GM18519 (cell line): ENCODE measurements around the gene COA1.
A peak's percentile ranks its signal among the peaks of the same experiment; 100 is the strongest.

Source experiments
- ATAC-seq: cut with Tn5 transposase; IDR thresholded peaks from one replicate; pipeline ENCODE4 v1.9.1; 2021; ENCODE audit warnings: mild to moderate bottlenecking, moderate library complexity; ENCODE audit not compliant: unreplicated experiment, low FRiP score

The COA1 gene

GRCh38 chr7:43658718-43659548 lies 70.4 kb downstream of the COA1 start:
- ATAC-seq, result peak; percentile 75

- no peak for ATAC-seq
Observed at GRCh38 chr7:43656997-43657396, 72.3 kb downstream of the COA1 start.

GRCh38 chr7:43655584-43655983 lies 73.7 kb downstream of the COA1 start:
- no peak for ATAC-seq

GRCh38 chr7:43653891-43654504 lies 75.3 kb downstream of the COA1 start:
- no peak for ATAC-seq

GRCh38 chr7:43653466-43653865 lies 75.9 kb downstream of the COA1 start:
- ATAC-seq, result no peak

GRCh38 chr7:43652364-43652763 lies 77.0 kb downstream of the COA1 start:
- ATAC-seq, result no peak

- ATAC-seq, result no peak
Observed at GRCh38 chr7:43650457-43651052, 78.8 kb downstream of the COA1 start.

- peak; percentile 69 for ATAC-seq
Observed at GRCh38 chr7:43649755-43650274, 79.5 kb downstream of the COA1 start.

- ATAC-seq, result peak; percentile 33
Observed at GRCh38 chr7:43648473-43649406, 80.6 kb downstream of the COA1 start.

- peak; percentile 27 for ATAC-seq
Observed at GRCh38 chr7:43647673-43648472, 81.5 kb downstream of the COA1 start.

- no peak for ATAC-seq
Observed at GRCh38 chr7:43647339-43647672, 82.0 kb downstream of the COA1 start.

- ATAC-seq, result no peak
Observed at GRCh38 chr7:43646603-43647338, 82.6 kb downstream of the COA1 start.

- no peak for ATAC-seq
Observed at GRCh38 chr7:43645699-43646226, 83.6 kb downstream of the COA1 start.

GRCh38 chr7:43643846-43644245 lies 85.5 kb downstream of the COA1 start:
- no peak for ATAC-seq

GRCh38 chr7:43642897-43643630 lies 86.3 kb downstream of the COA1 start:
- no peak for ATAC-seq

- no peak for ATAC-seq
Observed at GRCh38 chr7:43640679-43641078, 88.6 kb downstream of the COA1 start.

GRCh38 chr7:43639858-43640491 lies 89.3 kb downstream of the COA1 start:
- ATAC-seq, result no peak
